GM21529 (cell line): ENCODE measurements around the gene BICDL1.

Experiments
- ATAC-seq: cut with Tn5 transposase; IDR thresholded peaks from one replicate; pipeline ENCODE4 v1.9.1; 2021; ENCODE audit not compliant: unreplicated experiment

Gene BICDL1

DNA sequence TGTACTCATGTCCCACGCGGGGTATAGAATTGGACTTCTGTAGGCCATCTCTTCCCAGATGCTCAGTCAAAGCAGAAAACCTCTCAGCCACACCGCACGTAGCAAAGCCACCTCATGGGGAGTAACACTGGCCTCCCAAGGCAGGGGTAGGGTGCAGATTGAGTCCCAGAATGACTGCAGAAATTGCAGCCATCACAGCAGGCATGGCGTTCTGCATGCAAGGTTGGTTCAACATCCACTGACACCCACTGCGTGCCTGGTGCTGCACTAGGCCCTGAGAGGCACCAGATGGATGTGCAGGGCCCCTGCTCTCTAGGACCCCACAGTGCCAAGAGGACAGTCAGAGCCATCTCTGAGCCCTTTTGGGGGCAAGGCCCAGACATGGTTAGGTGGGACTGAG is 87.6 kb downstream of the BICDL1 start:
- no peak for ATAC-seq

DNA sequence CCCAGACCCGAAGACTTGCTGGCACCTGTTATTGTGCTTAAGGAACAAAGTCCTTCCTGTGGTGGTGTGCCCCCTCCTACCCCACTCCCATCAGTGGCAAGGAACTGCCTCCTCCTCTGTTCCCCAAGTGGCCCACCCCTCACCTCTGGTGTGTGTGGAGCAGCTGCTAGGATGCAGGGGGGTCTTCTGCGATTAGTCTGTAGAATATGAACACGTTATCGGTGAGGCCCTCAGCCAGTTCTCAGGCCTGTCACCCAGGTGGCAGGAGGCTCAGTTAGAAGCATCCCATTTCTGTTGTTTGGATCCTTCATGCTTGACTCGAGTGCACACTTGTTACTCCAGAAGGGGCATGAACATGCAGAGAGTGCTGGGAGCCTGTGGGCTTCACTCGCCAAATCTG is 88.2 kb downstream of the BICDL1 start:
- ATAC-seq = no peak

DNA sequence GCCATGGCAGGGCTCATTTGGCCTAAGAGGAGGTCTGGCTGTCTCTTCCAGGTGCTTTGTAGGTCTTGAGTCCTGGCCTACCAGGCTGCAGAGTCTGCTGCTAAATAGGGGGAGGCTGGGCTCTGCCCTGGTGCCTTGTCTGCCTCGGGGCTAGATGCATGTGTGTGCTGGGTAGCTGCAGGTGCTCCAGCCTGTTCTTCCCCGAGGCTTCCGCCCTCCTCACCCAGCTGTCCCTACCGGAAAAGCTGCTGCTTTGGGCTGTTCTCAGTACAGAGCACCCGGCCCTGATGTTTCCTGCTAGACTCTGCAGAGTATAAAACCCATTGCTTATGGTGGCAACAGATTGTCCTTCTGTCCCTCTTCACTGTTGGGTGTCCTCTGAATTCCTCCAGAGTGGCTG is 89.8 kb downstream of the BICDL1 start:
- no peak for ATAC-seq

DNA sequence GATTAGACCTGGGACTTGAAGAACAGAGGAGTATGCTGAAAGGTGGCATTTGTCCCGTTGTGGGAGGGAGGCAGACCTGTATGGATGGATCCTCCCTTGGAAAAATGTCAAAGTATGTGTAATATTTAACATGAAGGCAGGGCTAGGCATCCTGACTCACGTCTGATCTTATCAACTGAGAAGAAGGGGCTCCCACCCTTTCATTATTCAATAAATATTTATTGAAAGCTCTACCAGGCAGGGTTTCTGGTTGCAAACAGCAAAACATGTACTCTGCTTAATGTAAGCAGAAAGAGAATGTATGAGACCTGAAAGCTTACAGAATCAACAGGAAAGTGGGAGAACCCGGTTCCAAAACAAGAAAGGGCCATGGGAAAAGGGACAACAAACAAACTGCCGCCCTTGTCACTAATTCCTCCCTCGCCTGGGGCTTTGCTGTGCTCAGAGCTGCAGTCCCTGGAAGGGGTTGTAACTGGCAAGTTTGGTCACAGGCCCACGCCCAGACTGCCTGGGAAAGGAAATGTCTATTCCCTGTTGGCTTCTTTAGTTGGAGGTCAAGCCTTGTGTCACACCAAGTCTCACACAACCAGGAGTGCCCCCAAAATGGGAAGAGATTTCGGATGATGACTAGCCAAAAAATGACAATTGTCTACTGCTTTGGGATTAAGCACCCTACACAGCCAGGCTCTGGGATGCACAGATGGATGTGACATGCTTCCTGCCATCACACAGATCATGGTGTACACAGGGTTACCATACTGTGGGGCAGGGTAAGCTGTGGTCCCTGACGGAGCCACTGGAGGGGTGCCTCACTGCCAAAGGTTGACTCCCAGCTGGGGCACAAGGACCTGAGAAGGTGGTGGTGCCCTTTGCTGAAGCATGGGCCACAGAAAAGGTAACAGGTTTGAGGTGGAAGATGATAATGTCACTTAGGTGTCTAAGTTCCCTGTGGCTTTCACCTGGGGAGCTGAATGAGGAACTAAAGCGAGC is 90.7 kb downstream of the BICDL1 start:
- no peak for ATAC-seq

DNA sequence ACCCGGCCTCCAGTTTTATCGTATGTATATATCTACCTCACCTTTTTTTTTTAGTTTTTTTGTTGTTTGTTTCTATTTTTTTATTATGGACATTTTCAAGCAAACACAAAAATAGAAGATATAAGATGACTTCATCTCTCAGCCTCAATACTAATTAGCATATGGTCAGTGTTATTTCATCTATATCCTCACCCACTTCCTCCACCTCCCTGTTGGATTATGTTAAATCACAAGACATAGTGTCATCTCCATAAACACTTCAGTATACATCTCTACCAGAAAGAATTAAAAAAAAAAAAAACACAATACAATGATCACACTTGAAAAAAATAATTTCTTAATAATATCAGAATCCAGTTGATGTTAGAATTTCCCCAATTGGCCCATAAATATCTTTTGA is 92.6 kb downstream of the BICDL1 start:
- ATAC-seq = no peak

DNA sequence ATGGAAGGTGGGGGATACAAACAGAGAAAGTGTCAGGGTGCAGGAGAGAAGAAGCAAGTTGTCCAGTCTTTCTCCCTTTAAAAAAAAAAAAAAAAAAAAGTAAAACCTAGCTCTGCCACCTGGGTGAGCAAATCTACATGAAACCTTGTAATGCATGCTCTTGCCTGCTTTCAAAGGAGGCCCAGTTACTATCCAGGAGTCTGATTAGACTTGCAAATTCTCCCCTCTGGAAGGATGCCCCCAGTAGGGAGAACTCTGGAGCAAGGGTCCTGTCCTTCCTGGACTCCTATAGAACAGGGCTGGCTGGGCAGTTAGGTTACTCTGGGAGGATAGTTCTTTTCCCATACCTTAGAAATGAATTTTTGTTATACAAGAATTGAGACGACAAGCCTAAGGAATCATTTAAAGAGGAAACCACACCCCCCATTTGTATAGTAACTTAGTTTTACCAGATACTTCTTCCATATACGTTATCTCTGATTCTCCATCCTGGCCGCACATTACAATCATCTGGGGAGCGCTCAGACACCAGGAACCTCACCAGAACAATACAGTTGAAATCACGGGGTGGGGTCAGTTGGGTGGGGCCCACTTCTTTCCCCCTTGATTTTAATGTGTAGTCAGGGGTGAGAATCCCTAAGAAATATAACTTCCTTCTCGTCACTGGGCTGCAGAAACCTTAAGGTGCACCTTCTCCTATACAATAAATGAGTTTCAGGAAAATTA is 97.0 kb downstream of the BICDL1 start:
- no peak for ATAC-seq

DNA sequence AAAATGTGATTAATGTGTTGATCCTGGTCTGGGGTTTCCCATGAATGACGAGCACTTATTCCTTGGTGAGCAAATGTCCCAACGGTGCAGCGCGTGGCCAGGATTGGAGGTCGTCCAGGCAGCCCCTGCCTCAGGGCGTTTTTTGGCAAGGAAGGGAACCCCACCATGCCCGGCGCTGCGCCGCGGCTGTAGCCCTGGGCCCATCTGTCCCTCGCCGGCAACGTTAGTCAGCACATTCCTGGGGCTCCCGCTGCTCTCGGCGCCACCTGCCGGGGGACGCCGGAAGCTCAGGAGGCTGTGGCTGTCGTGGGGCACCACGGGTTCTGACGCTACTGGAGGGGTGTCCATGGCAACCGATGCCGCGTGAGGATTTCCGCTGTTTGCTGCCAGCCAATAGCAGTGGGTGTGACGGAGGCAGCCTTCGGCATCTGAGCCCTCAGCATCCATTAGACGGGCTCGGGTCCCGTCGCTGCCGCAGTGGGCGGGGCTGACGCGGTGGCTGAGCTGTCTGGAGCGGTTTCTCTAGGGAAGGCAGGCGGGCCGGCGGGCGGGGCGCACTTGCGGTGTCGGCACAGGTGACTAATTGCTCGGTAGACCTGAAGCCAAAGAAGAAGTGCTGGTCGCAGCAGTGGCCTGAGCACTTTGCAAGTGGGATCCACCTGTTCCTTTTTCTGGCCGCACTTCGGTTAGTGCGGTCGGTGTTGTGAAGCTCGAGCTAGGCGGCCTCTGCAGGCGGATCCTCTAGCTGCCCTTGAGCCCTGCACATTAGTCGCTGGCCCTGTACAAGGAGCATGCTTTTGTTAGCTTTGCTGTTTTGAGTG is 98.0 kb downstream of the BICDL1 start:
- ATAC-seq = peak; percentile 97

DNA sequence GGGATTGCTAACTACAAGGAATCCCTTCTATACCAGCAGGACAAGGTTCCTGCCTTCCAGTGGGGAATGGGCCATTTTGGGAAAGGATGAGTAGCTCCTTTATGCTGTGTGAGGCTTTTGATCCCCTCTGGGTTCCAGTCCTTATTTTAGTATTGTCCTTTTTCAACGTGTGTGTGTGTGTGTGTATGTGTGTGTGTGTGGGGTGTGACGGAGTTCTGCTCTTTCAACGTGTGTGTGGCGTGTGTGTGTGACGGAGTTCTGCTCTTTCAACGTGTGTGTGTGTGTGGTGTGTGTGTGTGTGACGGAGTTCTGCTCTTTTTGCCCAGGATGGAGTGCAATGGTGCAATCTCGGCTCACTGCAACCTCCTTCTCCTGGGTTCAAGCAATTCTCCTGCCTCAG is 100.1 kb downstream of the BICDL1 start:
- no peak for ATAC-seq

DNA sequence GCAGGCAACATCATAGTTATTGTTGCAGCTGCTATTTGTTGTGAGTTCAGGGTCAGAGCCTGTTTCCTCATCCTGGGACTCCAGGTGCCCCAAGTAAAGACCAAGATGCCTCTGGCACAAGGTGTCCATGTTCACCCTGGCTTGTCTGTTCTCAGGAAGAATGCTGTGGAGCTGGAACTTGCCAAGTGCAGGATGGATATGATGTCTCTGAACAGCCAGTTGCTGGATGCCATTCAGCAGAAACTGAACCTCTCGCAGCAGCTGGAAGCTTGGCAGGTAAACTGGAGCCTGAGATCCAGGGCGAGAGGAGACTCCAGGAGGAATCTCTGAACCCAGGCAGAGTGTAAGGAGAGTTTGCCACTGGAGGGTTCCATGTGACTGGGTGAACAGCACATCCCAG is 100.8 kb downstream of the BICDL1 start:
- no peak for ATAC-seq

DNA sequence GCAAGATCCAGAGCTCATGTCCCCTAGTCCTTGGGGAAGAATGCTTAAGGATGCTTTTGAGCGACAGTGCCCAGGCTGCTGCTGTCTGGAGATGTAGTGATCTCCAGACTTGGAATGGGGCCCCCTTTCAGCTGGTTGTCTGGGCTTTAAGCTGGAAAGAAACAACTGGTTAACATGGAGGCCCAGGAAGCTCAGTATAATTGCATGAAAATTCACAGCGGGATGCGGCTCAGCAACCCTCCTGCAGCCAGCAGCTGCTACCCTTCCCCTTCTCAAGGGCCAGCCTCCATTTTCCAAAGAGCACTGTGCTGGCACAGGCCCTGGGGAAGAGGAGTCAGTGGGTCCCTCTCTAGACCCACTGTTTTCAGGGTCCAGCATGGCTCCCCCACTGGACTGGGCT is 101.2 kb downstream of the BICDL1 start:
- no peak for ATAC-seq

DNA sequence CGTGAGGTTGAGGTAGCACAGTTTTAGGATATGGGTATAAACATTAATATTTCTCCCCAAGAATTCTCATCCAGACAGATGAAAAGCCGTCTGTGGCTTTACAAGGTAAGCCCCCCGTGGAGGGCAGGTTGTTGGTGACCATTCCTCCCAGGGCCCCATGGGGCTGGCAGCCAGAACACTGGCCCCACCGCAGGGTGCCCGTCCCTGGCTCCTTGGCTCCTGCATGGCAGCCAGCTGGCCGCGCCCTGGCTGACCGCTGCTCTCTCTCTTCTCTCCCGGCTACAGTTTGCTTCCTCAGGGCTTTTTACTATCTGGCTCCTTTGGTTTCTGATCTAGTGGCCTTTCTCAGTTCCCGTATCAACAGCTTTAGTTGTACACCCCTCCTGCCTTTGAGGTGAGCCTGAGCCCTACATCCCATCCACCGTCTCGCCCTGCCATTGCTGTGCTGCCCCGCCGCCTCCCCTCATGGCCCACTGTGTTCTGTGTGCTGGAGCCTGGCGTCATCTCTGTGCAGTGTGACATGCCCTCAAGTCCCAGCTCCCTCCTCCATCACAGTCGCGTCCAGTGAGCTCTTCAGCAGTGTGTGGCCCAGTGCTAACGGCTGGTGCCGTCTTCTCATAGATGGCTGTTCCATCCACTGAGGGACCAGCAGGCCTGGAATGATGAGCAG is 101.7 kb downstream of the BICDL1 start:
- no peak for ATAC-seq

DNA sequence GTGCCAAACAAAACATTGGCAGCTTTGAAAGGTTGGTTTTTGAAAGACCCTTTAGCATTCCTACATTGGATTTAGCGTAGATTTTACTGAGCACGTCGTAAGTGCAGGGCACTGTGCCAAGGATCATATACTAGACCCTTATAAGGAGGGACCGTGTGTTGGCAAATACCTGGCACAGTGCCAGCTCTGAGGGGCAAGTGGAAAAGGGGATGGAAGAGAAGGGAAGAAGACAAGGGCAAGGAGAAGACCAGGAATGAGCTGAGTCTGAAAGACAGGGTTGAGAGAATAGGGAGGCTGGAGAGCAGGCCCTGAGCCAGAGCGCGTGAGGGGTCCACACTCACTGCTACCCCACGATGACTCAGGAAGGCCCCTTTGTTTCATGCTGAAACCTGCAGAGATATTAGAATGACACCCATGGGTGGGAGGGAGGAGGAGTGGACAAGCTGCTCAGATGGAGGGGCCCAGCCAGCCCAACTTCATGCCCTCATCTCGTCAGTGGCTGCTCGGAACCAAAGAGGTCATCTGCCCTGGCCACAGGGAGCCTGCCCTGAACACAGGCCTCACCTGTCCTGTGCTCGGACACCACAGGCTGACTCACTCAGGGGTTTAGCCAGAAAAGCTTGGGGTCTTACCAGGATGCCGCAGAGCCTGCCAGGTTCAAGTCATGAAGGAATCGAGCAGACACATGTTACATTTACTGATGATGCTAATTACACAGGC is 102.5 kb downstream of the BICDL1 start:
- ATAC-seq = no peak

DNA sequence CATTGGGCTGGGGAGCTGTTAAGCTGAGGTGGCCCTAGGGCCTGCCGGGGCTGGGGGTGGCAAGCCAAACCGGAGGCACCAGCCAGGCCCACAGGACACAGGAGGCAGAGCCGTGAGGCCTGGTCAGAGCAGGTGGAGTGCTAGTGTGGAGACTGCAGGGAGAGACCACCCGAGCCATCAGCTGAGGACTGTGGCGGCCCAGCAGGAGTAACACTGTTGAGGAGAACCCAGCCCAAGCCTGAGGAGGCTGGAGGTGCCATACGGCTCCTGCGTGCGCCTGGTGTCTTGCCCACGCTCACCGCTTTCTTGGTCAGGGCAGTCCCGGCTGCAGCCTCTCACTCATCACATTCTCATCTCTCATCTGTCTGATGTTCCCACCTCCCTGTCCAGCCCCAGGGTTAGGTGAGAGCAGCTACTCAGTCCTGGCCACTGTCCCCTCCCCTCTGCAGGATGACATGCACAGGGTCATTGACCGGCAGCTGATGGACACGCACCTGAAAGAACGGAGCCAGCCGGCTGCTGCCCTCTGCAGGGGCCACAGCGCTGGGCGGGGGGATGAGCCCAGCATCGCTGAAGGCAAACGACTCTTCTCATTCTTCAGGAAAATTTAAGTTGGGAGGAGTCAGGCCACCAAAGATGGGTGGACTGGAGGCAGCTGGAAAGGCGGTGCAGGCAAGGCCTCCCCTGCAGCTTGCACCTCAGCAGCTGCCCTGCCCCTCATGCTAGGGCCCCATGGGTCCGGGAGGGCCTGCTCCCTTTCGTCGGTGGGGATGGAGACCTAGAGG is 103.7 kb downstream of the BICDL1 start:
- no peak for ATAC-seq

DNA sequence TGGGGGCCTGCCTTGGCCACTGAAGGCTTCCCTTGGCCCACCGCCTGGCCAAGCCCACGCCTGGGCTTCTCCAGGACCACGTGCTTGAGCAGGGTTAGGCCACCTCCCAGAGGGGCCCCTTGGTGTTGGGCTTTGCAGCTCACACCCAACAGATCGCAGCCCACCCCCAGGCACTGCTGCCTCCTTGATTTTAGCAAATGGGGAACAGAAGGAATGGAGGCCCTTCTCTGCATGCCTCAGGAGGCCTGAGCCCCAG is 104.2 kb downstream of the BICDL1 start:
- ATAC-seq = no peak

DNA sequence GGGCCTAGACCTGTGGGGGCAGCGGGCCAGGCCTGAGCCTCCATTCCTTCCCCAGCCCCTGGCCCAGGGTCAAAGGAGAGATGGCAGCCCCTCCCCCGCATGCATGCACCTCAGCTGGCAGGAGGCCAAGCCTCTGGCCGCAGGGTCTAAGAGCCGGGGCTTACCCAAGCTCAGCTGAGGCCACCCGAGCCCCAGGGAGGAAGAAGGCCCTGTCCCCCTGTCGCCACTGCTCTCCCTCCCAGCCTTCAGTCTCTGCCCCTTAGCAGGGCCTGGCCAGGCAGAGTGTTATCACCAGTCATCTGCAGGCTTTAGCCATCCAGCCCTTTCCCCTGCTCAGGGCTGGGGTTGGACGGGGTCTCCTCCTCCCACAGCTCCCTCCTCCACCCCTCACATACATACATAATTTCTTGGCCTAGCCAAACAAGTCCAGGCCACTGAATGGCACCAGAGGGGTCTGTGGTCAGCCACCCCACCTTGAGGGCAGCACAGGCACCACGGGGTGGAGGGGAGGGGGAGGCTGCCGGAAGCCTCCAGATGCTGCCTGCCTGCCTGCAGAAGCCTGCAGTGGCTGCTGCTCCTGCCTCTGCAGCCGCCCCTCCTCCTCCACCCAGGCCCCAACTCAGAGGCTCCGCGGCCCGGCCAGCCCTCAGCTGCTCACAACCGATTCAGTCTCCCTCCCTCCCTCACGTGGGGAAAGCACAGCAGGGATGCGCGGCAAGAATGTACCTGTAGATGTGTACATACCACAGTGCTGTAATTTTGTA is 104.7 kb downstream of the BICDL1 start:
- no peak for ATAC-seq

DNA sequence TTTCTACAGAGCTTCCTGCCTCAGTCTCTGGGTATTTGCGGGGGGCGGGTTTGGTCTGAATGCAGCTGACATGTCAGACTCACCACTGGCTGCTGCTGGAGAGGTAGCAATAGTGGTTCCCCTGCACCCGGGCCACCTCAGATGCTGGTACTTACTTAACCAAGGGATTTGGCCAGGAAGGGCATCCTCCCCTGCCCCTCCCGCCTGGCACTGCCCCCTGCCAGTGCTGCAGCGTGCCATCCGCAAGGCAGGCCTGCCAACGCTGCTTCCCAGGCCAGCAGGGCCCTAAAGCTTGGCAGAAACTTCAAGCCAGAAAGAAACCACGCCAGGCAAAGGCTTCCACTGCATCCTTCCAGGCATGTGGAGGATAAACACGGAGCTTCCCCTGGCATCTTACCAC is 105.4 kb downstream of the BICDL1 start:
- no peak for ATAC-seq

DNA sequence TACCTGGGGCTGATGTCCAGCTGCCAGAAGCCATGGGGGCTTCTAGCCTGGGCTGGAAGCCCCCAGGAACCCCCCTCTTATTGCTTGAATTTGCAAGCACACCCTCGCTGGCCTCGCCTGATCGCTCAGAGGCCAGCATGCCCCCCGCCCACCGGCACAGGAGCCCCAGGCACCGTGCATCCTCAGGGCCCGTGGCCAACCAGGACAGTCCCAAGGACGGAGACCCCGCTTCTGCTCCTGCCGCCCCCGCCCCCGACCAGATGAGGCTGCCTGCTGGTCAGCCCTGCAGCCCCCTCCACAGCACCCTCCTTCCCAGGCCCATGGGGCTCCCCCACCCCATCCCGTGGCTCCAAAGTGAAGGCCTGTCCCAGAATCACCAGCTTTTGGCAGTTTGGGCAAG is 106.3 kb downstream of the BICDL1 start:
- ATAC-seq = no peak

DNA sequence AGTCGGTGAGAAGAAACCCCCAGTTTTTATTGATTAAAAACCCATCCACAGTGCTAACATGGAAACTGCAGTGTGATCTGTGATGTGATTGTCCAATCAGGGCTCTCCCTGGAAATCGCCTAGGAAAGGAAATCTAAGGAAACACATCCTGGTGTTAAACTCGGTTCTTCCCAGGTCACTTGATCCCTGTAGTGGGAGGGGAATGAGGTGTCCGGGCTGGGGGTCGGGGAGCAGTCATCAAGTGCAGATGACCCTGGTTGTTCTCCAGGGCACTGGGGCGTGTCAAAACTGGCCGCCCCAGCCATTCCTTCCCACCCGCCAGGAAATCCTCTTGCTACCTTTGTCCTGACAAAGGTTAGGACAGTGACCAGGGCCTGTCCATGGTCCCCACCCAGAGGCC is 106.7 kb downstream of the BICDL1 start:
- ATAC-seq = no peak

DNA sequence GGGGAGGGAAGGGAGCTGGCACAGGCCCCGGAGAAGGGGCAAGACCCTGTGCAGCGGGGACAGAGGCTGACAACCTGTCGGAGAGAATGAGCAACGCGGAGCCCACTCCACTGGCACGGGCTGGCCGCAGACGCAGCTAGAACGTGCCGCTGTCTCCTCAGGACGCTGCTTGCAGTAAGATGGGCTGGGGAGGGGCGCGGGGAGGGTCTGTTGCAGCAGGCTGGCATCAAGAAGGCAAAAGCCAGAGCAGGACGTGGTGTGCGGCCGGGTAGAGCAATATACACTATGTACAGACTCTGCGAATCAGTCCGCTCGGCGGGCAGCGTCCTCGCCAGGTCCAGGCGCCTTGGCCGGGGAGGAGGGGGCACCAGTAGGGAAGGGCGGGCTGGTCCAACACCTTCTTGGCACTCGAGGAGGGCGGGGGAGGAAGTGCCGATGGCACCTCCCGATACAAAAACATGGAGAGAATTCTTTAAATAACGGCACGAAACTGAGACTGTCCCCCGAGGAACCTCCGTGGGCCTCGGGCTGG is 107.7 kb downstream of the BICDL1 start:
- ATAC-seq = no peak
